Ureter (tissue), 1 donor: Measurements from ENCODE around the gene GTF2I. TPM values are rescaled to one million over a fixed set of nuclear protein-coding genes. Genes with fewer than 3 reads are reported as not detected.
"Not testable (repeated sequence)": the region's sequence is repeated elsewhere in the genome, so short reads cannot be mapped to it uniquely, and the experiment has no call there.

Source experiments
- DNase-seq: peaks from one replicate; pipeline ENCODE4 v3.0.0-alpha.2; 2020; ENCODE audit warnings: low spot score
- total RNA-seq: library from RNA; stranded (reverse); gene quantifications from one replicate; pipeline ENCODE4 v1.2.4, GENCODE V29; 2023
- donor health status: DM: yes; HTN: yes; CAD: no.

The GTF2I gene
- total RNA-seq, 1 donor from 2014 or later: 277 TPM

- DNase-seq: peak; percentile 98
Measured at GRCh38 chr7:74656837-74657691, 454 bp upstream of the GTF2I start.

- peak; percentile 91 for DNase-seq
Measured at GRCh38 chr7:74658178-74659004, 873 bp downstream of the GTF2I start.

- not testable (repeated sequence) for DNase-seq
Measured at GRCh38 chr7:74660202-74660601, 2.7 kb downstream of the GTF2I start.

- not testable (repeated sequence) for DNase-seq
Measured at GRCh38 chr7:74661836-74662794, 4.6 kb downstream of the GTF2I start.

- DNase-seq: no peak
Measured at GRCh38 chr7:74665296-74665938, 7.9 kb downstream of the GTF2I start.

- not testable (repeated sequence) for DNase-seq
Measured at GRCh38 chr7:74667013-74667412, 9.5 kb downstream of the GTF2I start.

GRCh38 chr7:74667520-74667919, 10.0 kb downstream of the GTF2I start:
- not testable (repeated sequence) for DNase-seq

GRCh38 chr7:74671602-74672001, 14.1 kb downstream of the GTF2I start:
- DNase-seq: no peak

GRCh38 chr7:74672343-74672915, 14.9 kb downstream of the GTF2I start:
- DNase-seq: no peak

- DNase-seq: no peak
Measured at GRCh38 chr7:74674166-74674565, 16.6 kb downstream of the GTF2I start.

- no peak for DNase-seq
Measured at GRCh38 chr7:74682829-74683228, 25.3 kb downstream of the GTF2I start.

- no peak for DNase-seq
Measured at GRCh38 chr7:74683799-74684198, 26.3 kb downstream of the GTF2I start.

GRCh38 chr7:74684473-74684872, 27.0 kb downstream of the GTF2I start:
- DNase-seq: no peak

- no peak for DNase-seq
Measured at GRCh38 chr7:74684921-74685320, 27.4 kb downstream of the GTF2I start.

GRCh38 chr7:74690474-74690873, 33.0 kb downstream of the GTF2I start:
- DNase-seq: no peak

GRCh38 chr7:74704419-74704818, 46.9 kb downstream of the GTF2I start:
- not testable (repeated sequence) for DNase-seq

- no peak for DNase-seq
Measured at GRCh38 chr7:74707238-74707637, 49.7 kb downstream of the GTF2I start.

GRCh38 chr7:74708569-74709275, 51.2 kb downstream of the GTF2I start:
- DNase-seq: no peak

- no peak for DNase-seq
Measured at GRCh38 chr7:74709880-74710671, 52.6 kb downstream of the GTF2I start.
